HG02840 (cell line): ENCODE data around the gene HIVEP3.

Experiments used
- ATAC-seq: cut with Tn5 transposase; IDR thresholded peaks from one replicate; pipeline ENCODE4 v1.9.1; 2021; ENCODE audit warnings: mild to moderate bottlenecking, moderate library complexity, moderate number of reproducible peaks; ENCODE audit not compliant: unreplicated experiment, low FRiP score

HIVEP3 gene

GRCh38 chr1:41739061-41739955, 179.4 kb downstream of the HIVEP3 start:
- no peak for ATAC-seq

- no peak for ATAC-seq
Observed at GRCh38 chr1:41738475-41738874, 180.2 kb downstream of the HIVEP3 start.

GRCh38 chr1:41738006-41738405, 180.7 kb downstream of the HIVEP3 start:
- ATAC-seq: no peak

DNA sequence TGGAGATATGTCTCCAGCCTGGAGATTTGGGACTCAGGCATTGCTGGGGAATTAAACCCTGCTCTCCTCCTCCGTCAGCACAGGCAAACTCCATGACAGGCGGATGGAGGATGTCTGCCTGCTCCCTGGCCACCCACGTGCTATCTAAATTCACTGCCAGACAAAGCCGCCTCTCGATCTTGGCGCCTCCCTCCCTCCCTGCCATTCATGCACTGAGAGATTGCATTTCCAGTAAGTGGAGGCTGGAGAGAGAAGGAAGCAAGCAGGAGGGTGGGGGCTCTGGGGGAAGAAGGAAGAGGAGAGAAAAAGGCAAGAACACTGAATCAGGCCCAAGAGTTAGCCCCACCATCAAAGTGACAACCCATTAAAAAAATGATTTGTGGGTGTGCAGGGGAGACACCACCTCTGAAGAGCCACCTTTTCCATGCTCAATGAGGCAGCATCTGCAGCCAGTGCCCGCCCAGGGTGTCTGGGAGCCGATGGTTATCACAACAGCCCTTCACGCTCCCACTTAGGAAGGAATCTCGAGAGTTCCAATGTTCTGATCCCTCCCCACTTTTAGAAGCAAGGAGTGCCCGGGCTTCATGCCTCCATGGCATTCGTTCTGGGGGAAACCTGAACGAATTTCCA, 183.0 kb downstream of the HIVEP3 start:
- no peak for ATAC-seq

GRCh38 chr1:41735139-41735538, 183.6 kb downstream of the HIVEP3 start:
- no peak for ATAC-seq

GRCh38 chr1:41734201-41734970, 184.3 kb downstream of the HIVEP3 start:
- no peak for ATAC-seq

- ATAC-seq: no peak
Observed at GRCh38 chr1:41733725-41734124, 185.0 kb downstream of the HIVEP3 start.

DNA sequence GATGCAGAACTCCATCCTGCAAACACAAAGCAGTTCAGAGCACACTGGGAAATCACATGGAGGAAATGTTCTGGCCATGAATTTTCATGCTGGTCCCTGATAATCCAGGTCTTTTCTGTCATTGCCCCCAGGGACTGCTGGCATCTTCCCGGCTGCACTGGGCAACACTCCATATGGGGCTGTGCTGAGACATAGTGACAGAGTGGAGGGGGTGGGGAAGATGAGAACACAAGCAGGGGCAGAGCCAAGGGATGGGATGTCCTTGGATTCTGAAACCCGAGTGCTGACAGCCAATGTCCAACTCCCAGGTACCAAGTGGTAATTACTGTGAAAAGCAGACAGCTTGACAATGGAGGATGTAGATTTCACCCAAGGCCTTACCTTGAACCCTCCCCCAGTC, 185.7 kb downstream of the HIVEP3 start:
- no peak for ATAC-seq

- ATAC-seq: no peak
Observed at GRCh38 chr1:41731516-41732030, 187.1 kb downstream of the HIVEP3 start.

DNA sequence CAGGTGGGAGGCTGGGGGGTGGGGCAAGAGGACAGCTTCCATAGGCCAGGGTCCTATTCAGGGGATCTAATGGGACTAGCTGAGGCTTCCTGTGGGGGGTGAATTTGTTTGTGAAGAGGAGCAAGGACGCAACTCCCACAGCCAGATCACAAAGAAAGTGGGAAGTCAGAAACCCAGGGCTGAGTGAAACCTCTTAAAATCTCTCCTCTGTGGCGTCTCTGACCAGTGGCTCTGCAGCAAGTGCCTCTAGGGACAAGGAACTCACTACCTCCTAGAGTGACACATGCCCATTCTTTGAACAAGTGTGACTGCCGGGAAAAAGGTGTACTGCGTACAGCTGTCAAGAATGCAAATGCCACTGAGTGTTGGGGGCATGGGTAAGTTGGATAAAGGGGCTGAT, 187.9 kb downstream of the HIVEP3 start:
- ATAC-seq: no peak

GRCh38 chr1:41728403-41729202, 190.1 kb downstream of the HIVEP3 start:
- peak; percentile 62 for ATAC-seq

DNA sequence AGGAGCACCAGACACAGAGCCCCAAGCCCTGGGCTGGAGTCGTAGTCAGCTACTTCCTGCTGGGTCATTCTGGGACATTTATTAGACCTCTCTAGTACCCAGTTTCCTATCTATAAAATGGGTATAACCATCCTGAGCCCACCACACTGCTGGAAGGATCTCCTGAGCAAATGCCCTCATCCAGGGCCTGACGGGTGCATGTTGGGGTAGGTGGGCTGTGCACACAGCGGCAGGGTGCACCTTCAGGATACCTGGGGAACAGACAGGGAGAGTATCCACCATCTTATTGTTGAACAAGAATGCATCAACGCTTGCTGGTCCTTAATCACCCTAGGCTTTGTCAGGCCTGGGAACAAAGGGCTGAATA, 191.0 kb downstream of the HIVEP3 start:
- ATAC-seq: no peak

- peak; percentile 34 for ATAC-seq
Observed at GRCh38 chr1:41726899-41727748, 191.6 kb downstream of the HIVEP3 start.

GRCh38 chr1:41726292-41726691, 192.4 kb downstream of the HIVEP3 start:
- ATAC-seq: no peak

DNA sequence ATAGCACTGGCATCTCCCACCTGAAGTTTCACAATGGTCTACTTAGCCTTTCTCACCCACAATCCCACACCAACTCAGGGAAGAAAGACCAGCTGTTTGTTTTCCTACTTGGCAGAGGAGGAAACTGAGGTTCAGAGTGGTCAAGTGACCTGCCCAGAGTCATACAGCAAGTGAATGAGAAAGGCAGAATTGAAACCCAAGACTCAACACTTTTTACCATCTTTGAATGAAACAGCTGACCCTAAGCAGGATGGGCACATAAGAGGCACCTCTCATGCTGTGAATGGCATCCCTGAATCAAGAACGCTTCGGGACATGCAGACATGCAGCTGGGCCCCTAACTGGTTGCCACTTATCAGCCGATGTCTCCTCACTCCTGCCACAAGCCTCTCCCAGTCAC, 193.8 kb downstream of the HIVEP3 start:
- ATAC-seq: no peak

DNA sequence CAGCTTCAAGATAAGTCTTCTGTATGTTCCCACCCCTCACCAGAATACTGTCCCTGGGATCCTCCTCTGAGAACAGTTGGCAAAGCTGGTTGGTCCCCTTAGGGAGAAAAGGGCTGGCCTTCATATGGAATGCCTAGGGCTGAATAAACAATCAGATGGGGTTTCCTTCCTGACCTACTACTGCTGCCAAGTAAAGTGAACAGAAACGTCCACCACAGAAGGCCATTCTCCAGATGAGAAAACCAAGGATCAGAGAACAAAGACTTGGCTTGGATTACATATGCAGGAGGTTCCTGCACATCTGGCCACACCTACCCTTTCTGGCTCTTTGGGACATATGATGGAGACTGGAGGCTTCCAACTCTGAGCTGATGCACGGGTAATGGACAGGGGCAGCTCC, 194.5 kb downstream of the HIVEP3 start:
- ATAC-seq: no peak

DNA sequence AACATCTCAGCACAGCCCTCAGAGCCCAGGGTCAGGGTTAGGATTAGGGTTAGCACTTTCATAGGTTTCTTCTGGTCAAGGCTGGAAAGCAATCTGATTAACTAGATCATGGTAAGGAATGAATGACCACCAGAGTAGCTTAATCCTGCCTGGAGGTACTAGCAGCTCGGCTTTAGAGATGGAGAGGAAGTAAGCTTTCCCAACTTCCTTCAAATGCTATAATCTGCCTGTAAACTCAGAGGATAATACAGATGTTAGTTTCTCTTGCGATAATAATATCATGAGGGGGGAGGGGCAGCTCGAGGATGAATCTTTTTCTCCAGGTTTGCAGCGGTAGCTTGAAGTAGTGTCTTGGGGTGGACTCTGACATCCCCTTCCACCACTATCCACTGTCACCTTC, 194.9 kb downstream of the HIVEP3 start:
- no peak for ATAC-seq

DNA sequence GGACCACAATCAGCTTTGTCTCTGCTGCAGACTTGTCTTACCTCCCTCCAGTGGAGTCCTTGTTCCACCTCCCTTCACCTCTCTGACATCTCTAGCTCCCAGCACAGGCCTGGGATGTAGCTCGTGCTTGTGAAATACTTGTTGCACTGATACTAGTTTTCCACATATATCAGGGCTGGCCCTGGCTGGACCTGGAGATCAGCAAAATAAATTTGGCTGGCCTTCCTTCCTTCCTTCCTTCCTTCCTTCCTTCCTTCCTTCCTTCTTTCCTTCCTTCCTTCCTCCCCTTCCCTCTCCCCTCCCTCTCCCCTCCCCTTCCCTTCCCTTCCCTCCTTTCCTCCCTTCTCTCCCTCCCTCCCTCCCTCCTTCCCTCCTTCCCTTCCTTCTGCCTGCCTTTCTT, 196.5 kb downstream of the HIVEP3 start:
- ATAC-seq: no peak

DNA sequence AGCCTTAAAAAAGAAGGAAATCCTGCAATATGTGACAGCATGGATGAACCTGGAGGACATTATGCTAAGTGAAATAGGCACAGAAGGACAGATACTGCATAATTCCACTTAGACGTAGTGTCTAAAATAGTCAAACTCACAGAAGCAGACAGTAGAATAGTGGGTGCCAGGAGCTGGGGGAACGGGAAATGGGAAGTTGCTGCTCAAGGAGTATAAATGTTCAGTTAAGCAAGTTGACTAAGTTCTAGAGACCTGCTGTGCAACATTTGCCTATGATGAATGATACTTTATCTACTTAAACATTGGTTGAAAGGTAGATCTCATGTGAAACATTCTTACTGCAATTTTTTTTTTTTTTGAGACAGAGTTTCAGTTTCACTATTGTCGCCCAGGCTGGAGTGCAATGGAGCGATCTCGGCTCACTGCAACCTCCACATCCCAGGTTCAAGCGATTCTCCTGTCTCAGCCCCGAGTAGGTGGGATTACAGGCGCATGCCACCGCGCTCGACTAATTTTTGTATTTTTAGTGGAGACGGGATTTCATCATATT, 197.8 kb downstream of the HIVEP3 start:
- ATAC-seq: no peak
